Right hindlimb (tissue), 1 donor: ENCODE measurements around the gene MACROD1.

Experiments
- DNase-seq: peaks from one replicate; pipeline ENCODE4 v3.0.0-alpha.2; 2018

Gene MACROD1

DNA sequence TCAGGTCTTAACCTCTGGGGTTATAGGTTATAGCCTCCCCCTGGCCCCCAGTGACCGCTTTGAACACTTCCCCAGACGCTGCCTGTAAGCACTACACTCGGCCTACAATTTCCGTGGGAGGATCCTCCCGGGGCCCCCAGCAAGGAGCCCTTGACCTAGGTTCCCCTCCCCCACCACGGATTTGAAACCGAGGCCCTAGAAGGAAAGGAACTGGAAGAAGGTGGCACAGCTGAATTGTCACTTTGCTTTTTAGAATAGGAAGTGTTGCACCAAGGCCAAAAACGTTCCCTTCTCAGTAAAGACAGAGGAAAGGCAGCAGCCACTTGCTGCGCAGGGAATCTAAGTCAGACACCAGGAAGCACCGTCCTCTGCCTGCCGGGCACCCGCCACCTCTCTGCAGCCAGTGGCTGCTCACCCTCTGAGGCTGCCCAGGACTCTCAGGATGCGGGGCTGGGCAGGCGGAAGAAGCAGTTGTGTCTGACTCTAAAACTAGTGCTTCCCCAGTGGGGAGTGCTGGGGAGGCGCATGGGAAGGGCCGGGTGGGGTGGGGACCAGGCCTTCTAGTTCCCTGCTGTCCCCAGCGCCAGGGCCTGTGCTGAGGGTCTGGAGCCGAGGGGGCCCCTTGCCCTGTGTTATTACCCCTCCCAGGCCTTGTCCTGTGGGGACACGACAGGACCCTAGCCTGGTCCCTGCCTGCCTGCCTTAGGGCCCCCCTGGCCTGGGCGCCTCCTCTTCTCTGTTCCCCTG is 138.1 kb downstream of the MACROD1 start:
- no peak for DNase-seq

DNA sequence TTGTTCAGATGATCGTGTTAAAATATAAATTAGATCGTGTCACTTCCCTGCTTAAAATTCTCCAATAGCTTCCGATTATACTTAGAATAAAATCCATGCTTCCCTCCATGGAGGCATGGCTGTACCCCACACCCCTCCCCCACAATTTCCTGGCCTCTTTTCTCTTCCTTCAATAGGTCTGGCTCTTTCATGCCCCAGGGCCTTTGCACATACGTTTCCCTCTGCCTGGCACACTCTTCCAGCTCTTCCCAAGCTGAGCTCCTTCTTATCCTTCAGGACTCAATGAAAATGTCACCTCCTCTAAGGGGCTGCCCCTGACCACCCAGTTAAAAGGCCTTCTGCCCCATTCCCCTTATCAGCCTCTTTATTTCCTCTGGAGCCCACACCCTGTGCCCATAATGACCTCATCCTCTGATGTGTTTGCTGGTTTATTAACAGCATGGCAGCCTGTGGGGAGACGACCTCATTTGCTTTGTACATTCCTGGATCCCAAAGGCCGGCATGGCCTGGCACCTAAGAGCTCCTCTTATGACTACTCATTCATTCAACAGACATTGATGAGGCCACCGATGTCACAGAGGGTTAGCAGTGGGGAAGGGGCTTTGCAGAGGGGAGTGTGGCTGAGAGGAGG is 139.2 kb downstream of the MACROD1 start:
- no peak for DNase-seq

DNA sequence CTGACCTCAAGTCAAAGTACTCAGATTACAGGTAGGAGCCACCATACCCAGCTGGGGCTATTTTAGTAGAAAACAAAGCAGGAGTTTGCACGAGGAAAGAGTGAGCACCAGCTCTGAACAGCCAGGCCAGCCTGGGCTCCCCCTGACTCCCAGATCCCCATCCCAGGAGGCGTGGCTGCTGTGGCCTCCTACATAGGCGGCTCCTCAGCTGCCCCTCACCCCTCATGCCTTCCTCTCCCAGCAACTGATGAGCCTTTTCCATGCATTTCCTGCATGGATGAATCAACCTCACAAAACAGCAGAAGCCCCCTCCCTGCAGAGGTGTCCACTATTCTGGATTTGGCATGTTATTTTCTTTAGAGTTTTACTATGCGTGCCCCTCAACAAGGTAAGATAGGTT is 140.7 kb downstream of the MACROD1 start:
- no peak for DNase-seq

DNA sequence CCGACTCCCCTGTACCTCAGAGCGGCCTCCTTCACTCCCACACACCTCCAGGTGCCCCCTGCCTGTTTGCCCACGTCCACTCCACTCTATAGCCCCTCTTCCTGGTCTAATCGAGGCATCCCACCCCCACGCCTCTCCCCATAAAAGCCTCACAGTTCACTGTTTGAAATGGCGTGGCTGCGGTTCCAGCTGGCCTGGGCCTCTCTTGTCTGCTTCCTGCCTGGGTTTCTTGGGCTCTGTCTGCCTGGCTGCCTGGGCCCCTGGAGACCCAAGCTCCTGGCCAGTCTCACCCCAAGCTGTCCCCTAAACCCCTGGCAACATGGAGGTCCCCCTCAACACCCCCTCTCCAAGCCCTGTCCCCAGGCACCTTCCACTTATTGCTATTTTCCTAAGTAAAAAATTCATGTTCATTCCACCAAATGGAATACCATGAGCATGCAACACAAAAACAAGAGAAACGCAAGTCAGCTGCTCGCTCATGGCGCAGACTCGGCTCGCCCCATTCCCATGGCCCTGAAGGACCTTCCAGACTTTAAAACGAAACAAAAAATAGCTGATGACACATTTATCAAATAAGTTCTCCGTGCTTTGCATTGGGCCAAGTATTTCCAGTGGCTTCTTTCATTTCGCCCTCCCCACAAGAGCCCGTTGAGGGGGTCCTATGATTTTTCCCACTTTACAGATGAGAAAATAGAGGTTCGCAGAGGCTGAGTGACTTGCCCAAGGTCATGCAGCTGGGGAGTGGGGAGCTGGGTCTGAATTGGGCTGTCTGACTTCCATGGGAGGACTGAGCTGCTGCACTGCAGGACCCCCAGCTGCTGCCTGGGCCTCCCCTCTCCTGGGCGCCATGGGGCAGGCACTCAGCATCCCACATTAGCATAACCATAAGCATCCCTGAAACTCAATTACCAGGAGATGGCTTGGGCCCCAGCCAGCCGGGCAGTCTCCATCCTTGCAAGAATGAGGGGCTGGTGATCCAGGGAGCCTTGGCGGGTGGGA is 141.9 kb downstream of the MACROD1 start:
- DNase-seq: no peak

DNA sequence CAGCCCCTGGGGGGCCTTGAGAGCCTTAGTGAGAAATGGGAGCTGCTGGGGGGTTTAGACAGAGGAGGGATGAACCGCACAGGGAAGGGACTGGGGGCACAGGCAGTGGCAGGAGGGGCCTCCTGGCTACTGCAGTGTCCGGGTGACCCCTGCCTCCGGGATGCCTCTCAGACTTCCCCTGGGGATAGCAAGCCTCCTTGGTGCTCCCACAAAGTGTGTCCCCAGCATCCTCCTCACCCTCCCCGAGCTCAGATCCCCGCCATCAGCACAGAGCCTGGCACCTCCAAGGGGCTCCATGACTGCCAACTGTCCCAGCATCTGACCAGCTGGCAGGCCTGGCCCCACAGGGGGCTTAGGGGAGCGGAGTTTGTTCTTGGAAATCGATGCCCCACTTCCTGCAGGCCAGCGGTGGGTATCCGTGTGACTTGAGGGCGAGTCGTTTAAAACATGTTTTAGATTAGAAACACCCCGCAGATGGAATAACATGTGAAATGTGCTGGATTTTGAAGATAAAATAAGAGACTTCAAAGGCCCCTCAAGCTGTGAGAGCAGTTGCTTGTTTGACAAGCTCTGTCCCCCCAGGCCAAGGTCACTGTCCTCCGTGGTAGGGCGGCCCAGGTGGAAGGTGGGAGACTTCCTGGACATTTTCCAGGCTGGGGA is 143.7 kb downstream of the MACROD1 start:
- no peak for DNase-seq

DNA sequence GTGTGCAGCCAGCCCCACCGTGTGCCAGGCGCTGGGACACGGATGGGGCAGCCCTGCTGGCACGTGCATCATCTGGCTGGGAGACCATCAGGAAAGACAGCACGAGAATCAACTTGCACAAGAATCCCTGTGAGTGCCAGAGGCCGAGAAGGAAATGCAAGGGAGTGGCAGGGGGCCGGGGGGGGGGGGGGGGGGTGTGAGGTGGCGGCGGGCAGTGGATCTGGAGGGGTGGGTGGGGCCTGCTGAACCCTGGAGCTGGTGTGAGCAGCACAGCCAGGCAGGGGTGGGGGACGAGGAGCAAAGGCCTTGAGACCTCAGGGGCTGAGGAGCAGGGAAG is 144.2 kb downstream of the MACROD1 start:
- DNase-seq: no peak

DNA sequence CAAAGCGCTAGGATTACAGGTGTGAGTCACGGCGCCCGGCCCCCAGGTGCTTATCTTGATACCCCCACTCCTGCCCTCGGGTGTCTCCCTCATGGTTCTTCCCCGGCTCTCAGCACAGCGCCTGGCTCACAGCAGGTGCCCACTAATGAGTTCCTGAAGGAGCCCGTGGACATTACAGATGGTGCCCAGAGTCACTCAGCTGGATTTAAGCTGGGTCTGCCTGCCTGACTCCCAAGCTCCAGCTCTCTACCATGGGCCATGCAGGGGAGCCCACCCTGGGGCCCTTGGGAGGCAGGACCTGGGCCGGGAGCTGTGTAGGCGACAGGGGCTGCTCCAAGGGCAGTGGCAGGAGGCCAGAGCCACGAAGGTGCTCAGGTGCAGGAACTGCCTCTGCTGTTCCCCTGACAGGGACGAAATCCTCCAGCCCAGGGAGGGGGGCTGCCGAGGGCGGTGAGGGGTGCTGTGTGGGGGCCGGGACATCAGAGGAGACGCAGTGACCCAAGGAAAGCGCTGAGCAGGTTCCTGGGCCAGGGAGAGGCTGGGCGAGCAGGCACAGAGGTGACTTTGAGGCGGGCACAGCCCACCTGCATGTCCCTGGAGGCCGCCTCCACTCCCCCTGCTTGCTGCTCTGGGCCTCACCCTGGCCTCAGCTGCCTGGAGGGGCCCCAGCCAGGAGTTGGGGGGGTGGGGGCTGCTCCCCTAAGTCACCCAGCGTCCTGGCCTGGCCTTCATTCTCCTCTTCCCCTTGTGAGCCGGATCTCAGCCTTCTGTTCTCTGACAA is 144.7 kb downstream of the MACROD1 start:
- DNase-seq: no peak

DNA sequence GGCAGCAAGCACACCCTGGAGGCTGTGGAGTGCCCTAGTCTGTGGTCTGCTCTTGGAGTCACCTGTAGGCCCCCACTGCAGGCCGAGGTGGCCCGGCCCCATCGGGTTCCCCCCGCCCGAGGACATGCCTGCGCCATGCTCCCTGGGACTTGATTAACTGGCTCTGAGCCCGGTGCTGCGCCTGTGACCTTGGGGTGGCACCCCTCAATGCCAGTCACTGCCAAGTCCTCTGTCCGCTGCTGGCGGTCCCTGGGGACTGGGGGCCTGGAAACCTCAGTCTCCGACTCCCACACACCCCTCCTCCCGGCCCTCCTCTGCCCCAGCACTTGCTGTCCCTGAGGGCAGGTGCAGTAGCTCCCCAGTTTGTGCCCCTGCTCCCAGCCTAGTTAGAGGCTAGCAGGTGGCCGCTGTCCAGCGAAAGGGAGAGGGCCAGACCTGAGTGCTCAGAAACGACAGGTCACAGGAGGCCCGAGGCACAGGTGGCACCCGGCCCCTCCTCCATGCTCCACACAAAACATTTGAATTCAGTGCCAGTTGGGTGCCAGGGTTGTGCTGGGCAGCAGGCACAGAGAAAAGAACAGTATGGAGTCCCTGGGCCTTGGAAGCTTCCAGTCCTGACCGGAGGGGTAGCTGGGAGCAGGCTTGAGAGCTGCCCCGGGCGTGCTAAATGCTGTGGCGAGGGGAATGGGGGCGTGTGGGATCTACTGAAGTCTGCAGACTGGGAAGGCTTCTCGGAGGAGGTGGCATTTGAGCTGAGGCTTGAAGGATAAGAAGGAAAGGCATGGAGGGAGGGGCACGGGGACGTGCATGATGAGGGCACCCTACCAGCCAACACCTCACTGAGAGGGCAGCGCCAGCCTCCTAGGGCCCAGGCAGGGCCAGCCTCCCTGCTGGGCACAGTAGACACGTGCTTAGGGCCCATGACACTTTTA is 146.5 kb downstream of the MACROD1 start:
- no peak for DNase-seq

DNA sequence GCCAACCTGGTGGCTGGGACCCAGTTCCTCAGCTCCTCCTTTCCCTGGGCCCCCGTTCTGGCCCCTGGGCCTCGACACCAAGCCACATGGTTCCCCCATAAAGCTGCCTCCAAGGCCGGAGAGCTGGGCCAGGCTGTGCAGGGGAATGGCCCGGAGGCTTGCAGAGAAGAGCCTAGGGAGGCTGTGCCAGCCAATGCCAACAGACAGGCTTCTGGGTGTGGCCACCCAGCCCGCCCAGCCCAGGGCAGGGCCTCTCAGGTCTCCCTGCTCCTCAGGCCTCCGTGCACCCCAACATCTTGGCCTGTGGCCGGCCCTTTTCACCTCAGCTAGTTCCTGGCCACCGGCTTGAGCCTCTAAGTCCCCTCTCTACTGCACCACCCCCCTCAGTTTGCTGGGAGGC is 147.6 kb downstream of the MACROD1 start:
- no peak for DNase-seq

DNA sequence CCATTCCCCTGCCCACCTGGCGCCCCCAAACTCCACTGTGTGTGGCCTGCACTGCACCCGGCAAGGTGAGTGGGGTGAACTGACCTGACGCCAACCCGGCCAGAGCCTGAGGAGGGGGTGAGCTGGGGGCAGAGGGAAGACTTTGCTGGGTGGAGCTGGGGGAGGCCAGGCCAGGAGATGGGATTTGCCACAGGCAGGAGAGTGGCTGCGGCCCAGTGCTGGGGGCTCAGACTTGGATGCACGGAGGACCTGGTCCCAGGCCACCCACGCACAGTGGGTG is 148.0 kb downstream of the MACROD1 start:
- DNase-seq: no peak

DNA sequence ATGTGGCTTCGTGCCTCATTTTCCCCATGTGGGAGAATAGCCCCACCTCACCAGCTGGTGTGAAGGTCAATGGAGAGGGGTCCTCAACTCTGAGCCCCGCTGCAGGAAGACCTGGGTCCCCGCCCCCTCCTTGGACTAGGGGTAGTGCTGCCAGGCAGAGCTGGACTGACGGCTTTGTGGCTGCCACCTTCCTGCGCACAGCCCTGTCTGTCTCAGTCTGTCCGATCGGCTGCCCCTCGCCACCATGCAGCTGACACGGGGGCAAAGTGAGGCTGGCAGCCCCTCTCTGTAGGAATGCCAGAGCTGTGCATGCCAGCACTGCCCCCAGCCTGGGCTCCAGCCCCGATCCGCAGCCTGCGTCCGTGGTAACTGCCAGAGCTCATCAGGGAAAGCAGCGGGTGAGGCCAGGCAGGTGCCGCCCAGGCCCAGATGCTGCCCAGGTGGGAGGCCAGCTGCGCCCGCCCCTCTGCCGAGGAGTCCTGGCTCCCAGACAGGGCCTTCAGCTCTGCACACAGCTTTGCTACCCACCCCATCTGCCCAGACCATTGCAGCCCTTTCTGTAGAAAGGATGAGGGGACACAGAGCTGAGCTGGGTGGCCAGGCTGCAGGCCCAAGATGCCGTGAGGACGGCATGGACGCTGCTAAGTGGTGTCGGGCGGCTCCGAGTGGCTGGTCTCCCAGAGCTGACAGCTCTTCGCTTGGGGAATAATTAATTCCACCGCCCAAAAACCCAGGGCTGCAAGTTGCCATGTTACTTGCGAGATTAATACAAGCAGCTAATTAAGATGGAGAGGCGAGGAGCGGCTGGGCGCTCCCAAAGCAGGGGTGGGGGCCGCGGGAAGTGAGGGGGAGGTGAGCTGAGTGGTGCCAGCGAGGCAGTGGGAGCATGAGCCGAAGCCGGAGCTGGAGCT is 149.7 kb downstream of the MACROD1 start:
- no peak for DNase-seq

DNA sequence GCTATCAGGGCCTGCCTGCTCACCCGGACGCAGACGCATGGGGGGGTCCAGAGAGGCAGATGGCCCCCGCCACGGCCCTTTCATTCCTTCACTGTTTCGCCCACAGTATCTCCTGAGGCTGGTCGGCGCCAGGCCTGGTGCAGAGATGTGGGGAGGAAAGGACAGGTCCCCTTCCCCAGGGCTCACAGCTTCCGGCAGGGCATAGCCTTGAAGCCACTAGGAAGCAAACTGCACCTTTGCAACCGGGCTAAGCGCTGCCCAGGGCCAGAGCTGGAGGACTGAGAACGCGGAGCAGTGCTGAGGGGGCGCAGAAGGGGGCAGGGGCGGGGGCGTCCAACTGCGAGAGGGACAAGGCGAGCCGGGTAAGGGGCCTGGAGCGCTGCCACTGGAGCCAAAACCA is 150.4 kb downstream of the MACROD1 start:
- DNase-seq: no peak

DNA sequence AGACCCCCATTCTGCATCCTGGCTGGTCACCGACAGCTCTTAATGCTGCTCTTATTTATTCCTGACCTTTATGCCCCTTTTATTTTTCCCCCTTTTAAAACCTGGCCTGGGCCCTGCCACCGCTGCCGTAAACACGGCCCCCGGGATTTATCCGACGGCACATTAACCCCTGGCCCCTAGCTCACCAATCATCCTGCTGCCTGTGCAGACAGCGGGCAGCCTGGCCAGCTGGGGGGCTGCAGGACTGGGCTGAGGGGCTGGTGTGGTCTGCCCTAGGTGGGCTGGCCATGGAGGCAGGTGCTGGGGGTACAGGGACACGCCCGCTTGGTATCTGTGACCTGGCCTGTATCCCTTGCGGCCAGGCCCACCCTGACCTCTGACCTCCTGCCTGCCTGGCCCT is 151.6 kb downstream of the MACROD1 start:
- no peak for DNase-seq

DNA sequence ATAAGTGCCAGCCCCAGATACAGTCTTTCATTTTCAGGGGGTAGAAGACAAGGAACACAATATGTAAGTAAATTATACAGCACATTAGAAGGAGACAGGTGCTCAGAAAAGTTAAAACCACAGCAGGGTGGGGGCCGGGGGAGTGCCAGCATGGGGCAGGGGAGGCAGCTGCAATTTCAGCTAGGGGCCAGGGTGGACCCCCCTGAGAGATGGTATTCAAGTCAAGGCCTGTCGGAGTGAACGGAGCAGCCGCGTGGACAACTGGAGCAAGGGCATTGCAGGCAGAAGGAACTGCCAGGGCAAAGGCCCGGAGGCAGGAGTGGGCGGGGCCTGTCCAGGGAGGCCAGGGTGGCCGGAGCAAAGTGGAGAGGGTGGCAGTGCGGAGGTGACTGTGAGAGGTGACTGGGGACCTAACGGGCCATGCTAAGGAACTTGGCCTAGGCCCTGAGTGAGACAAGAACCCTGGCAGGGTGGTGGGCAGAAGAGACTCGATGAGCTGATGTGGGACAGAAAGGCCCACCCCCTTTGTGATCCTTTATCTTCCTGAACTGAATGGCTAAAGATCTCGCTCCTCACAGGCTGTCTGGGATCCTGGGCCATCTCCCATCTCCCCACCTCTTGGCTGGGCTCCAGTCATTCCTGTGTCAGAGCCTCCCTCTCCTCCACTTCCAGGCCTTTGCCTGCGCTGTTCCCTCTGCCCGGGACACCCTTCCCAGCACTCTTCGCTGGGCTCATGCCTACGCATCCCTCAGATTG is 152.6 kb downstream of the MACROD1 start:
- no peak for DNase-seq

DNA sequence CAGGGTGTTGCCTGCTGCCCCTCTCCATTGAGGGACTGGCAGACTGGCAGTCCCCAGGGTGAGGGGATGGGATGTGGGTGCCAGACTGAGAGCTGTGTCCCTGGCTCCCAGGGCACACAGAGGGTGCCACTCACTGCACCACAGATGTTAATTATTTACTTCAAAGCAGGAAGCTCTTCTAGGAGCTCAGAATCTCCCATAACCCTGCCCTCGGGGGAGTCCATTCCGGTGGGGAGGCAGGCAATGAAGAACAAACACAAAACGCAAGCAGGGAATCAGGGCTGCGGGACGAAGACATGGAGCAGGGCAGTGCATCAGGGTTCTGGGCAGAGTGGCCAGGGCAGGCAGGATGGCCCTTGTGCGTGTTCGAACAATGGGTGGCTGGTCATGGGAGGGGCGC is 154.5 kb downstream of the MACROD1 start:
- no peak for DNase-seq

DNA sequence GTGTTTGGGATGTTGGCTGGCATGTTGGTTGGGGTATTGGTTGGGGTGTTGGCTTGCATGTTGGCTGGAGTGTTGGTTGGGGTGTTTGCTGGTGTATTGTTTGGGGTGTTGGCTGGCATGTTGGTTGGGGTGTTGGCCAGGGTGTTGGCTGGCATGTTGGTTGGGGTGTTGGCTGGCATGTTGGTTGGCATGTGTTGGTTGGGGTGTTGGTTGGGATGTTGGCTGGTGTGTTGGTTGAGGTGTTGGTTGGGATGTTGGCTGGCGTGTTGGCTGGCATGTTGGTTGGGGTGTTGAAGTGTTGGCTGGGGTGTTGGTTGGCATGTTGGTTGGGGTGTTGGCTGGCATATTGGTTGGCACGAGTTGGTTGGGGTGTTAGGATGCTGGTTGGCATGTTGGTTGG is 155.1 kb downstream of the MACROD1 start:
- DNase-seq: no peak

DNA sequence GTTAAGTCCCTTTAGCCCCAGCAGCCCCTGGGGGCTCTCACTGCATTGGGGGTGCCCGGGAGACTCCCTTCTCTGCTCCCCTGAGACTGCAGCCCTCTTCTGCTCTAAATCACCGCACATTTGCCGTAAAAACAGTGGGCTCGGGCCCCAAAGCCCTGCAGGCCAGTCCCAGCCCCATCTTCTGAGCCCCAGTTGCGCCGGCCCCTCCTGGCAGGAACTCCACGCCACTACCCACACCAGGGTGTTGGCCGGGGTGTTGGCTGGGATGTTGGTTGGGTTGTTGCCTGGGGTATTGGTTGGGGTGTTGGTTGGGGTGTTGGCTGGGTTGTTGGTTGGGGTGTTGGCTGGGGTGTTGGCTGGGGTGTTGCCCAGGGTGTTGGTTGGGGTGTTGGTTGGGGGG is 156.2 kb downstream of the MACROD1 start:
- no peak for DNase-seq

DNA sequence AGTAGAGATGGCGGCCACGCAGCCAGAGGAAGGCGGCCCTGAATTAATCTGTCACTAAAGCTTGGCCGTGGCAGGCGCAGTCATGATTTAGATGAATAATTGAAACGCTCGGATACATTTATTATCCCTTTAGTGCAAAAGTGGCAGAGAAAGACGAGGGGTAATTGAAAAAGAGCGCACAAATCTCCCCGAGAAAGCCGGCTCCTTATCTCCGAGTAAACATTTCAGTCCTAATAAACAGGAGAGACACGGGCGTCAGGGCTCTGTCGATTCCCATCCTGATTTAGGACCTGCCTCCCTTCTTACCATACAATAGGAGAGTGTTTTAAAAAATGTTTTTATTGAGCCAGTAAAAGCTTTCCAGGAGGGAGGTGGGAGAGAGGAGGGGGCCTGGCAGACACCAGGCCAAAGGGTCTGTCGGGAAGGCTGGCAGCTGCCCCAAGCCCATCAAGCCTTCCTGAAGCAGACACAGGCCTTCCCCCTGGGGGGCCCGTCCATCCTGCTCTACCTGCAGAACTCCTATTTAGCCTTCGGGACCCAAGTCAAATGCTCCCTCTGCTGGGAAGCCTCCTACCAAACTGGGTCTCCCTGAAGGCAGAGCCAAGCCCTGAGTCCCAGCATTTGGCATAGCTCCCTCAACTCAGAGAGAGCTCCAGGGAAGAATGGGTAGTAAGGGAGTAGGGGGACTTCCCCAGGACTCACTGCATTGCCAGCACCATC is 156.8 kb downstream of the MACROD1 start:
- no peak for DNase-seq
